OCI-LY1 (cell line): Measurements from ENCODE around the gene DYSF.
"Not testable (repeated sequence)": the region's sequence is repeated elsewhere in the genome, so short reads cannot be mapped to it uniquely, and the experiment has no call there.

Experiments
- H2AFZ ChIP-seq: fragments of 200-600 bp; sonication (generic), shearing (Covaris generic); 2 replicates; pipeline ENCODE4 v1.6.0; 2014; ENCODE audit warnings: antibody characterized with exemption, mild to moderate bottlenecking, low read length
- H3F3A ChIP-seq: fragments of 200-600 bp; sonication (generic), shearing (Covaris generic); 2 replicates; pipeline ENCODE4 v1.6.0; 2014; ENCODE audit warnings: mild to moderate bottlenecking, antibody characterized with exemption, low read length, moderate library complexity; ENCODE audit not compliant: insufficient read depth
- H3K27ac ChIP-seq: fragments of 200-600 bp; sonication (generic); 2 replicates; pipeline ENCODE4 v1.5.1; 2014; ENCODE audit warnings: low read length, mixed run types, mild to moderate bottlenecking, low read depth; ENCODE audit not compliant: poor library complexity, severe bottlenecking
- H3K27me3 ChIP-seq: fragments of 200-600 bp; sonication (generic); 2 replicates; pipeline ENCODE4 v1.6.0; 2014; ENCODE audit warnings: antibody characterized with exemption, mild to moderate bottlenecking, low read length, moderate library complexity; ENCODE audit not compliant: insufficient read depth
- H3K36me3 ChIP-seq: fragments of 200-600 bp; sonication (generic); 2 replicates; pipeline ENCODE4 v1.6.1; 2014; ENCODE audit warnings: mild to moderate bottlenecking, antibody characterized with exemption, low read length, moderate library complexity, mixed read lengths; ENCODE audit not compliant: insufficient read depth
- H3K4me1 ChIP-seq: fragments of 200-600 bp; sonication (generic); 2 replicates; pipeline ENCODE4 v1.5.1; 2014; ENCODE audit warnings: mild to moderate bottlenecking, low read length, moderate library complexity; ENCODE audit not compliant: insufficient read depth, severe bottlenecking
- H3K4me2 ChIP-seq: fragments of 200-600 bp; sonication (generic), shearing (Covaris generic); 2 replicates; pipeline ENCODE4 v1.6.1; 2014; ENCODE audit warnings: low read length
- H3K4me3 ChIP-seq: fragments of 200-600 bp; sonication (generic); 2 replicates; pipeline ENCODE4 v1.5.1; 2014; ENCODE audit warnings: low read length, low read depth, mild to moderate bottlenecking, mixed read lengths; ENCODE audit not compliant: poor library complexity, severe bottlenecking
- H3K79me2 ChIP-seq: fragments of 200-600 bp; shearing (Covaris generic); 2 replicates; pipeline ENCODE4 v1.6.1; 2016; ENCODE audit warnings: mixed run types, low read length, mixed read lengths; ENCODE audit not compliant: insufficient read depth
- H3K9ac ChIP-seq: fragments of 200-600 bp; sonication (generic), shearing (Covaris generic); 2 replicates; pipeline ENCODE4 v1.6.1; 2014; ENCODE audit warnings: mild to moderate bottlenecking, low read length, mixed read lengths
- H3K9me2 ChIP-seq: fragments of 200-600 bp; sonication (generic), shearing (Covaris generic); 2 replicates; pipeline ENCODE4 v1.6.1; 2014; ENCODE audit warnings: low read depth, mild to moderate bottlenecking, low read length, mixed read lengths
- H3K9me3 ChIP-seq: fragments of 200-600 bp; shearing (Covaris generic); 2 replicates; pipeline ENCODE4 v1.6.1; 2014; ENCODE audit warnings: low read length, mixed read lengths
- H4K20me1 ChIP-seq: fragments of 200-600 bp; sonication (generic), shearing (Covaris generic); 2 replicates; pipeline ENCODE4 v1.6.0; 2016; ENCODE audit warnings: mild to moderate bottlenecking, low read length; ENCODE audit not compliant: insufficient read depth
- CTCF ChIP-seq: fragments of 200-600 bp; sonication (generic), shearing (Covaris generic); IDR thresholded peaks from 2 replicates; pipeline ENCODE4 v1.5.1; 2017; ENCODE audit warnings: mild to moderate bottlenecking, antibody characterized with exemption, low read length, moderate library complexity, mixed read lengths
- EZH2 ChIP-seq: fragments of 200-600 bp; sonication (generic), shearing (Covaris generic); IDR thresholded peaks from 2 replicates; pipeline ENCODE4 v1.8.0; 2017; ENCODE audit warnings: borderline replicate concordance, mixed run types, mild to moderate bottlenecking, antibody characterized with exemption, low read length, moderate library complexity, mixed read lengths

Gene DYSF

GRCh38 chr2:71646028-71646427, 192.7 kb downstream of the DYSF start:
- no peak overlapping the region for H3K4me3 ChIP-seq
- H3K36me3 ChIP-seq, result no peaks in the 10 kb centered on the region
- no peak overlapping the region for H3K9ac ChIP-seq
- H3K27me3 ChIP-seq, result no peaks in the 10 kb centered on the region
- no peak overlapping the region for H3K27ac ChIP-seq
- H3K79me2 ChIP-seq, result no peaks in the 10 kb centered on the region
- H4K20me1 ChIP-seq, result no peaks in the 10 kb centered on the region
- no peaks in the 10 kb centered on the region for H3K9me3 ChIP-seq
- TF ChIP-seq CTCF, result no peak
- TF ChIP-seq EZH2, result no peak
- no peak overlapping the region for H2AFZ ChIP-seq
- no peaks in the 10 kb centered on the region for H3K4me1 ChIP-seq
- H3K9me2 ChIP-seq, result no peaks in the 10 kb centered on the region
- H3K4me2 ChIP-seq, result no peak overlapping the region
- H3F3A ChIP-seq, result no peaks in the 10 kb centered on the region

GRCh38 chr2:71647356-71647755, 194.0 kb downstream of the DYSF start:
- no peaks in the 10 kb centered on the region for H3F3A ChIP-seq
- H3K9me2 ChIP-seq, result no peaks in the 10 kb centered on the region
- H3K36me3 ChIP-seq, result no peaks in the 10 kb centered on the region
- H2AFZ ChIP-seq, result no peak overlapping the region
- H3K79me2 ChIP-seq, result no peaks in the 10 kb centered on the region
- H4K20me1 ChIP-seq, result no peaks in the 10 kb centered on the region
- no peaks in the 10 kb centered on the region for H3K4me1 ChIP-seq
- H3K27ac ChIP-seq, result no peak overlapping the region
- TF ChIP-seq EZH2, result no peak
- no peak for TF ChIP-seq CTCF
- no peaks in the 10 kb centered on the region for H3K9me3 ChIP-seq
- no peak overlapping the region for H3K4me2 ChIP-seq
- no peaks in the 10 kb centered on the region for H3K27me3 ChIP-seq
- H3K4me3 ChIP-seq, result no peak overlapping the region
- no peak overlapping the region for H3K9ac ChIP-seq

GRCh38 chr2:71655498-71655897, 202.1 kb downstream of the DYSF start:
- Histone ChIP-seq H3K4me2 (no peak overlapping the region), H2AFZ (no peak overlapping the region), H3K36me3 (no peaks in the 10 kb centered on the region), H3K79me2 (no peaks in the 10 kb centered on the region), H3K4me3 (no peak overlapping the region), H3K4me1 (no peaks in the 10 kb centered on the region), H3K27ac (no peak overlapping the region), H4K20me1 (no peaks in the 10 kb centered on the region), H3K9me3 (no peaks in the 10 kb centered on the region), H3K9ac (no peak overlapping the region), H3F3A (no peaks in the 10 kb centered on the region), H3K27me3 (no peaks in the 10 kb centered on the region), H3K9me2 (no peaks in the 10 kb centered on the region)
- TF ChIP-seq CTCF (no peak), EZH2 (no peak)

DNA sequence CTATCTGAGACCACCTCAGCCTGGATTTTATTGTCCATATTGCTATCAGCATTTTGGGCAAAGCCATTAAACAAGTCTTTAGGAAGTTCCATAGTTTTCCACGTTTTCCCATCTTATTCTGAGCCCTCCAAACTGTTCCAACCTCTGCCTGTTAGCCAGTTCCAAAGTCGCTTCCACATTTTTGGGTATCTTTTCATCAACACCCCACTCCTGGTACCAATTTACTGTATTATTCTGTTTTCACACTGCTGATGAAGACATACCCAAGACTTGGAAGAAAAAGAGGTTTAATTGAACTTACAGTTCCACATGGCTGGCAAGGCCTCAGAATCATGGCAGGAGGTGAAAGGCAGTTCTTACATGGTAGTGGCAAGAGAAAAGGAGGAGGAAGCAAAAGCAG, 204.9 kb downstream of the DYSF start:
- not testable (repeated sequence) for H3K9me3 ChIP-seq, H4K20me1 ChIP-seq, H3K4me3 ChIP-seq, H3K9ac ChIP-seq, H3K4me1 ChIP-seq, H2AFZ ChIP-seq, H3K9me2 ChIP-seq, H3F3A ChIP-seq, H3K27ac ChIP-seq, H3K4me2 ChIP-seq, H3K27me3 ChIP-seq, H3K79me2 ChIP-seq, H3K36me3 ChIP-seq
